K562 (cell line): ENCODE measurements around the gene MCFD2. TPM values are rescaled to one million over a fixed set of nuclear protein-coding genes. Genes with fewer than 3 reads are reported as not detected.
A peak's percentile ranks its signal among the peaks of the same experiment; 100 is the strongest.

Source experiments
- ARID2 ChIP-seq: fragments of 450-650 bp; IDR thresholded peaks from 2 replicates; pipeline ENCODE4 v1.6.1; 2017; ENCODE audit warnings: antibody characterized with exemption, mild to moderate bottlenecking
- BRD9 ChIP-seq: fragments of 450-650 bp; IDR thresholded peaks from 2 replicates; pipeline ENCODE4 v1.6.1; 2018; ENCODE audit warnings: low read depth; ENCODE audit not compliant: partially characterized antibody
- ESRRB ChIP-seq: fragments of 250-450 bp; sonication (Bioruptor Pico); IDR thresholded peaks from 2 replicates; pipeline ENCODE4 v1.5.0; 2020; ENCODE audit warnings: mild to moderate bottlenecking, moderate library complexity, borderline replicate concordance
- GTF3C2 ChIP-seq: IDR thresholded peaks from 3 replicates; pipeline ENCODE4 v1.6.1; 2011; ENCODE audit warnings: borderline replicate concordance, mild to moderate bottlenecking, moderate library complexity; ENCODE audit not compliant: insufficient read length; ENCODE audit errors: extremely low read depth
- ID3 ChIP-seq, 2 experiments: fragments of 250-450 bp in 1 of 2; fragments of 450-650 bp in 1 of 2; sonication (Bioruptor Pico) in 1 of 2; IDR thresholded peaks; 2 replicates each; pipeline versions ENCODE4 v1.6.1 to v1.8.0; 2016 to 2021; ENCODE audit warnings: mild to moderate bottlenecking in 2 of 2, moderate library complexity in 2 of 2, missing compliant biosample characterization in 1 of 2, missing genetic modification characterization in 1 of 2
- KLF10 ChIP-seq: fragments of 250-450 bp; sonication (Bioruptor Pico); IDR thresholded peaks from 2 replicates; pipeline ENCODE4 v1.6.1; 2021; ENCODE audit warnings: matching md5 sums
- MTA1 ChIP-seq: fragments of 450-650 bp; IDR thresholded peaks from 2 replicates; pipeline ENCODE4 v1.6.1; 2017; ENCODE audit warnings: borderline replicate concordance
- POLR2AphosphoS5 ChIP-seq: IDR thresholded peaks from 2 replicates; pipeline ENCODE4 v1.6.1; 2011; ENCODE audit warnings: mild to moderate bottlenecking, low read depth, low read length, moderate library complexity; ENCODE audit not compliant: control insufficient read depth, insufficient read depth
- XRCC5 ChIP-seq: fragments of 200-400 bp; formaldehyde crosslinking; IDR thresholded peaks from 2 replicates; pipeline ENCODE4 v1.6.1; 2017; ENCODE audit warnings: low read depth, mild to moderate bottlenecking, low read length
- ZNF668 ChIP-seq: fragments of 250-450 bp; sonication (Bioruptor Pico); IDR thresholded peaks from 2 replicates; pipeline ENCODE4 v1.8.0; 2022; ENCODE audit warnings: mild to moderate bottlenecking, inconsistent platforms
- polyA plus RNA-seq, 8 experiments: library from polyadenylated mRNA; depleted of rRNA in 4 of 8; stranded (reverse) in 5 of 8; unstranded in 3 of 8; fragments of >200 nt; fragmentation: Nextera tagmentation in 2 of 8; fragmentation: Illumina TruSeq in 1 of 8; extraction: Ambion mirVana in 2 of 8; extraction: Trizol in 1 of 8; gene quantifications; 2 replicates each; pipeline versions ENCODE4 v1.2.1 to v1.2.3, GENCODE V29; 2011 to 2014; ENCODE audit warnings: inconsistent platforms in 1 of 8, missing spikeins in 1 of 8
- total RNA-seq, 7 experiments: library from RNA; depleted of rRNA in 6 of 7; stranded (reverse); fragments of >200 nt in 6 of 7; fragmentation: Illumina TruSeq in 2 of 7; extraction: Trizol in 2 of 7; gene quantifications; 2 replicates each; pipeline versions ENCODE4 v1.2.1 to v1.2.3, GENCODE V29; 2011 to 2021; ENCODE audit warnings: low replicate concordance in 1 of 7
- TF ChIP-seq, protein P1 (sequence below): fragments of 450-650 bp; IDR thresholded peaks from 2 replicates; pipeline ENCODE4 v1.6.1; 2016; ENCODE audit warnings: mild to moderate bottlenecking, moderate library complexity

MCFD2 gene
- total and polyA plus RNA-seq, 9 of the 15 experiments (the other 6 are each of a cell fraction or from before 2014, with no cell fraction given), result 78.6 to 237 (median 123) TPM

- TF ChIP-seq, protein P1, sequence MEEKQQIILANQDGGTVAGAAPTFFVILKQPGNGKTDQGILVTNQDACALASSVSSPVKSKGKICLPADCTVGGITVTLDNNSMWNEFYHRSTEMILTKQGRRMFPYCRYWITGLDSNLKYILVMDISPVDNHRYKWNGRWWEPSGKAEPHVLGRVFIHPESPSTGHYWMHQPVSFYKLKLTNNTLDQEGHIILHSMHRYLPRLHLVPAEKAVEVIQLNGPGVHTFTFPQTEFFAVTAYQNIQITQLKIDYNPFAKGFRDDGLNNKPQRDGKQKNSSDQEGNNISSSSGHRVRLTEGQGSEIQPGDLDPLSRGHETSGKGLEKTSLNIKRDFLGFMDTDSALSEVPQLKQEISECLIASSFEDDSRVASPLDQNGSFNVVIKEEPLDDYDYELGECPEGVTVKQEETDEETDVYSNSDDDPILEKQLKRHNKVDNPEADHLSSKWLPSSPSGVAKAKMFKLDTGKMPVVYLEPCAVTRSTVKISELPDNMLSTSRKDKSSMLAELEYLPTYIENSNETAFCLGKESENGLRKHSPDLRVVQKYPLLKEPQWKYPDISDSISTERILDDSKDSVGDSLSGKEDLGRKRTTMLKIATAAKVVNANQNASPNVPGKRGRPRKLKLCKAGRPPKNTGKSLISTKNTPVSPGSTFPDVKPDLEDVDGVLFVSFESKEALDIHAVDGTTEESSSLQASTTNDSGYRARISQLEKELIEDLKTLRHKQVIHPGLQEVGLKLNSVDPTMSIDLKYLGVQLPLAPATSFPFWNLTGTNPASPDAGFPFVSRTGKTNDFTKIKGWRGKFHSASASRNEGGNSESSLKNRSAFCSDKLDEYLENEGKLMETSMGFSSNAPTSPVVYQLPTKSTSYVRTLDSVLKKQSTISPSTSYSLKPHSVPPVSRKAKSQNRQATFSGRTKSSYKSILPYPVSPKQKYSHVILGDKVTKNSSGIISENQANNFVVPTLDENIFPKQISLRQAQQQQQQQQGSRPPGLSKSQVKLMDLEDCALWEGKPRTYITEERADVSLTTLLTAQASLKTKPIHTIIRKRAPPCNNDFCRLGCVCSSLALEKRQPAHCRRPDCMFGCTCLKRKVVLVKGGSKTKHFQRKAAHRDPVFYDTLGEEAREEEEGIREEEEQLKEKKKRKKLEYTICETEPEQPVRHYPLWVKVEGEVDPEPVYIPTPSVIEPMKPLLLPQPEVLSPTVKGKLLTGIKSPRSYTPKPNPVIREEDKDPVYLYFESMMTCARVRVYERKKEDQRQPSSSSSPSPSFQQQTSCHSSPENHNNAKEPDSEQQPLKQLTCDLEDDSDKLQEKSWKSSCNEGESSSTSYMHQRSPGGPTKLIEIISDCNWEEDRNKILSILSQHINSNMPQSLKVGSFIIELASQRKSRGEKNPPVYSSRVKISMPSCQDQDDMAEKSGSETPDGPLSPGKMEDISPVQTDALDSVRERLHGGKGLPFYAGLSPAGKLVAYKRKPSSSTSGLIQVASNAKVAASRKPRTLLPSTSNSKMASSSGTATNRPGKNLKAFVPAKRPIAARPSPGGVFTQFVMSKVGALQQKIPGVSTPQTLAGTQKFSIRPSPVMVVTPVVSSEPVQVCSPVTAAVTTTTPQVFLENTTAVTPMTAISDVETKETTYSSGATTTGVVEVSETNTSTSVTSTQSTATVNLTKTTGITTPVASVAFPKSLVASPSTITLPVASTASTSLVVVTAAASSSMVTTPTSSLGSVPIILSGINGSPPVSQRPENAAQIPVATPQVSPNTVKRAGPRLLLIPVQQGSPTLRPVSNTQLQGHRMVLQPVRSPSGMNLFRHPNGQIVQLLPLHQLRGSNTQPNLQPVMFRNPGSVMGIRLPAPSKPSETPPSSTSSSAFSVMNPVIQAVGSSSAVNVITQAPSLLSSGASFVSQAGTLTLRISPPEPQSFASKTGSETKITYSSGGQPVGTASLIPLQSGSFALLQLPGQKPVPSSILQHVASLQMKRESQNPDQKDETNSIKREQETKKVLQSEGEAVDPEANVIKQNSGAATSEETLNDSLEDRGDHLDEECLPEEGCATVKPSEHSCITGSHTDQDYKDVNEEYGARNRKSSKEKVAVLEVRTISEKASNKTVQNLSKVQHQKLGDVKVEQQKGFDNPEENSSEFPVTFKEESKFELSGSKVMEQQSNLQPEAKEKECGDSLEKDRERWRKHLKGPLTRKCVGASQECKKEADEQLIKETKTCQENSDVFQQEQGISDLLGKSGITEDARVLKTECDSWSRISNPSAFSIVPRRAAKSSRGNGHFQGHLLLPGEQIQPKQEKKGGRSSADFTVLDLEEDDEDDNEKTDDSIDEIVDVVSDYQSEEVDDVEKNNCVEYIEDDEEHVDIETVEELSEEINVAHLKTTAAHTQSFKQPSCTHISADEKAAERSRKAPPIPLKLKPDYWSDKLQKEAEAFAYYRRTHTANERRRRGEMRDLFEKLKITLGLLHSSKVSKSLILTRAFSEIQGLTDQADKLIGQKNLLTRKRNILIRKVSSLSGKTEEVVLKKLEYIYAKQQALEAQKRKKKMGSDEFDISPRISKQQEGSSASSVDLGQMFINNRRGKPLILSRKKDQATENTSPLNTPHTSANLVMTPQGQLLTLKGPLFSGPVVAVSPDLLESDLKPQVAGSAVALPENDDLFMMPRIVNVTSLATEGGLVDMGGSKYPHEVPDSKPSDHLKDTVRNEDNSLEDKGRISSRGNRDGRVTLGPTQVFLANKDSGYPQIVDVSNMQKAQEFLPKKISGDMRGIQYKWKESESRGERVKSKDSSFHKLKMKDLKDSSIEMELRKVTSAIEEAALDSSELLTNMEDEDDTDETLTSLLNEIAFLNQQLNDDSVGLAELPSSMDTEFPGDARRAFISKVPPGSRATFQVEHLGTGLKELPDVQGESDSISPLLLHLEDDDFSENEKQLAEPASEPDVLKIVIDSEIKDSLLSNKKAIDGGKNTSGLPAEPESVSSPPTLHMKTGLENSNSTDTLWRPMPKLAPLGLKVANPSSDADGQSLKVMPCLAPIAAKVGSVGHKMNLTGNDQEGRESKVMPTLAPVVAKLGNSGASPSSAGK, result no peak
- no peak for TF ChIP-seq ESRRB (CRISPR knock-in tag)
- TF ChIP-seq ZNF668 (CRISPR knock-in tag), result no peak
- no peak for TF ChIP-seq XRCC5
- no peak for TF ChIP-seq KLF10
- peak; percentile 38; the same call in 1 of the 2 replicates for TF ChIP-seq MTA1
- no peak for TF ChIP-seq GTF3C2
- no peak for TF ChIP-seq POLR2AphosphoS5
- no peak for TF ChIP-seq ARID2
- TF ChIP-seq ID3 (CRISPR knock-in tag; IDR thresholded peaks at IDR 0.05), result no peak
- TF ChIP-seq ID3 (tag; IDR thresholded peaks at IDR 0.05), result 0 out of 2 replicates have a peak, but pooled peaks have one; percentile 41
- TF ChIP-seq BRD9, result peak; percentile 49
Measured at GRCh38 chr2:46913471-46914381, 1.9 kb downstream of the MCFD2 start (continued).
